Activated CD4-positive, alpha-beta memory T cell treated with anti-CD3 and anti-CD28 coated beads, Interleukin-2, amount 10 ng/mL, durations not matched to agents 7 days and 5 days (primary cell): Measurements from ENCODE around the gene CDH23. TPM values are rescaled to one million over a fixed set of nuclear protein-coding genes. Genes with fewer than 3 reads are reported as not detected.

ENCODE experiments used
- CTCF ChIA-PET: fragments of 350-600 bp; sonication (Branson Sonifier 250); formaldehyde crosslinking; loops from one replicate; lab custom pipeline; 2021; ENCODE audit warnings: antibody characterized with exemption, inconsistent platforms; lab: Charles Lee
- POLR2A ChIA-PET: fragments of 350-600 bp; sonication (Branson Sonifier 250); formaldehyde crosslinking; loops from one replicate; lab custom pipeline; 2021; ENCODE audit warnings: antibody characterized with exemption; lab: Charles Lee
- DNase-seq: peaks from one replicate; pipeline ENCODE4 v3.0.0-alpha.2; 2020
- H3K27ac Mint-ChIP-seq: one replicate; pipeline ENCODE4 v1.8.0; 2021; ENCODE audit warnings: mild to moderate bottlenecking, mixed read lengths
- H3K27me3 Mint-ChIP-seq: one replicate; pipeline ENCODE4 v1.8.0; 2021; ENCODE audit warnings: mixed read lengths
- H3K36me3 Mint-ChIP-seq: one replicate; pipeline ENCODE4 v1.8.0; 2021; ENCODE audit warnings: low read depth, mixed read lengths
- H3K4me1 Mint-ChIP-seq: one replicate; pipeline ENCODE4 v1.8.0; 2021; ENCODE audit warnings: mixed read lengths
- H3K4me3 Mint-ChIP-seq: one replicate; pipeline ENCODE4 v1.8.0; 2021; ENCODE audit warnings: mild to moderate bottlenecking, mixed read lengths
- H3K9me3 Mint-ChIP-seq: one replicate; pipeline ENCODE4 v1.8.0; 2021; ENCODE audit warnings: mixed read lengths
- total RNA-seq, 2 experiments: library from RNA; stranded (reverse); gene quantifications; one replicate each; pipeline ENCODE4 v1.2.3, GENCODE V29; 2021

The CDH23 gene
- total RNA-seq, 2 experiments from 2014 or later, result 1.3 TPM

DNA sequence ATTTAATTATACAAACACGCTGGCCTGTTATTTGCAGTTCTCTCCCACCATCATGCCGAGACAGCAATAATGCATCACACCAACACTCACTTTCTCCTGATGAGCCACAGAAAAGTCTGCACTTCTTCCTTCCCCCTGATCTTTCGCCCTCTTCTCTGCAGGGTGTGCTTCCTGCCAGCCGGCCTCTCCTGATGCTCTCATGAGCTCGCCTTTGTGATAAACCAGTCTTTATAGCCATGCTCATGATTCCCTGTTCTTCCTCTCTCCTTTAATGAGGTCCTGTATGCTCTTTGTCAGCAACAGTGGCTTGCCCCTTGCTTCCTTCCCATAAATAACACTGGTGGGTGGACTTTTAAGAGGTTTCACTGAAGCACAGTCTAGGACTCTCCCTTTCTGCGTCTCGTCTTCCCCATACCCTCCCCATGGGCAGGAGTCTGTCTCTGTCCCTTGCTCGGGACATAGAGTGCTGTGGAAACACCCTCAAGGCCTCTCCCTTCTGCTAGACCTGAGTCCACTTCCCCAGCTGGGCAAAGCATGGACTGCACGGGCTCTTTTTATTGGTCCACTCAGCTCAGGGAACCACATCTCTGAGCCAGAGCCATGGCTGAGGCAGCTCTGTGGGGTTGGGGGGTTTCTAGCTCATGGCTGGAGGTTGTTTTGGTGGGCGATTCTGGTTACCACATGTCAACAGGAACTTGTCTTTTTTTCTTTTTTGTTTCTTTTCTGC is 189.0 kb downstream of the CDH23 start:
- Mint-ChIP-seq H3K27me3 (peaks cover 8% of the 10 kb centered on the region), H3K9me3 (no peaks in the 10 kb centered on the region), H3K4me3 (no peak overlapping the region), H3K27ac (no peak overlapping the region), H3K4me1 (no peaks in the 10 kb centered on the region), H3K36me3 (no peaks in the 10 kb centered on the region)
- POLR2A ChIA-PET, result no interaction called here
- CTCF ChIA-PET, result interaction anchor here (1.0 kb wide), 1 partner anchor 16 kb away, joined by 3 read pairs; no protein-coding TSS in a partner anchor
- DNase-seq, result no peak

DNA sequence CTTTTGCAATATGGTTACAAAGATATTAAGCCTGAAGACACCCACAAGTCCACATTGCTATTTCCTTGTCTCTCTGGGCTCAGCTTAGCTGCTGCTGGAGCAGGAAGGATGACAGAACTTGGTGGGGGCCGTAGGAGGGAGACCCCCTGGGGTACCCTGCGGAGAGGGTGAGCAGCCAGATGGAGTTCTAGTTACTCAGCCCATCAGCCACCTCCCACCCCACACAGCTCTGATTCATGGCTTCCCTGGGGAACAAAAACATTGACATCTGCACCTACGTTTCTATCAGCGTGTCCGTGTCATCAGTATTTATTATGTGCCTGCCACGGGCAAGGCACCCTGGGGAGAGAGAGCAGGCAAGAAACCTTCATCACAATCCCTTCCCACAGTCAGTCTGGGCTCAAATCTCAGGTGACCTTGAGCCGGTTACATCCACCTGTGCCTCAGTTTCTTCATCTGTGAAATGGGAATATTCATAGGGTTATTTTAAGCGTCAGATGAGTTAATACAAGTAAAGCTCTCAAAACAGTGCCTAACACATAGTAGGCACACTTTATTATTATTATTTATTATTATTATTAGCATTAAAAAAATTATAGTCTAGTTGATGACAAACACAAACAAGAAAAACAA is 191.3 kb downstream of the CDH23 start:
- CTCF ChIA-PET, result interaction anchor here (1.1 to 2.7 kb wide), 3 partner anchors 18 to 21 kb away, joined by 3 to 10 read pairs (median 4); no protein-coding TSS in a partner anchor
- H3K36me3 Mint-ChIP-seq, result no peaks in the 10 kb centered on the region
- no peak overlapping the region for H3K4me3 Mint-ChIP-seq
- peaks cover 14% of the 10 kb centered on the region for H3K27me3 Mint-ChIP-seq
- no peak for DNase-seq
- POLR2A ChIA-PET, result no interaction called here
- H3K4me1 Mint-ChIP-seq, result no peaks in the 10 kb centered on the region
- no peaks in the 10 kb centered on the region for H3K9me3 Mint-ChIP-seq
- no peak overlapping the region for H3K27ac Mint-ChIP-seq

DNA sequence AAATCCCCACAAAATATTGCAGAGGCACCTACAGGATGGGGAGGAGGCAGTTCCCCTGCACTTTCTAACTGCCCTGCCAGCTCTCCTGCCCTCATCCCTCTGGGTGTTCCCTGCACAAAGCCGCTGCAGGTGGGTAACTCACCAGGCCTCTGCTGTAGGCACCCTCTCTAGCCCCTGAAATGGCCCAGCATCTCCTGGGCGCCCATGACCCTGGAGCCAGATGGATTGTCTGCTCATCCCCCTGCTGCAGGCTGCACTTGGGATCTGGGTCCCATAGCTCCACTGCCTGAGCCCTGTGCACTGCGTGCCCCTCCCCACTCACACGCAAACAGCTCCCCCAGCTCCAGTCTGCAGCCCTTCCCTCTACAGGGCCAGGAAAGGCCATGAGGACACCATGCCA is 192.0 kb downstream of the CDH23 start:
- ChIA-PET CTCF (interaction anchor here (2.7 kb wide), 1 partner anchor 18 kb away, joined by 10 read pairs; no protein-coding TSS in a partner anchor), POLR2A (no interaction called here)
- peaks cover 17% of the 10 kb centered on the region for H3K27me3 Mint-ChIP-seq
- H3K27ac Mint-ChIP-seq, result no peak overlapping the region
- no peaks in the 10 kb centered on the region for H3K9me3 Mint-ChIP-seq
- H3K4me1 Mint-ChIP-seq, result no peaks in the 10 kb centered on the region
- DNase-seq, result no peak
- no peaks in the 10 kb centered on the region for H3K36me3 Mint-ChIP-seq
- no peak overlapping the region for H3K4me3 Mint-ChIP-seq

DNA sequence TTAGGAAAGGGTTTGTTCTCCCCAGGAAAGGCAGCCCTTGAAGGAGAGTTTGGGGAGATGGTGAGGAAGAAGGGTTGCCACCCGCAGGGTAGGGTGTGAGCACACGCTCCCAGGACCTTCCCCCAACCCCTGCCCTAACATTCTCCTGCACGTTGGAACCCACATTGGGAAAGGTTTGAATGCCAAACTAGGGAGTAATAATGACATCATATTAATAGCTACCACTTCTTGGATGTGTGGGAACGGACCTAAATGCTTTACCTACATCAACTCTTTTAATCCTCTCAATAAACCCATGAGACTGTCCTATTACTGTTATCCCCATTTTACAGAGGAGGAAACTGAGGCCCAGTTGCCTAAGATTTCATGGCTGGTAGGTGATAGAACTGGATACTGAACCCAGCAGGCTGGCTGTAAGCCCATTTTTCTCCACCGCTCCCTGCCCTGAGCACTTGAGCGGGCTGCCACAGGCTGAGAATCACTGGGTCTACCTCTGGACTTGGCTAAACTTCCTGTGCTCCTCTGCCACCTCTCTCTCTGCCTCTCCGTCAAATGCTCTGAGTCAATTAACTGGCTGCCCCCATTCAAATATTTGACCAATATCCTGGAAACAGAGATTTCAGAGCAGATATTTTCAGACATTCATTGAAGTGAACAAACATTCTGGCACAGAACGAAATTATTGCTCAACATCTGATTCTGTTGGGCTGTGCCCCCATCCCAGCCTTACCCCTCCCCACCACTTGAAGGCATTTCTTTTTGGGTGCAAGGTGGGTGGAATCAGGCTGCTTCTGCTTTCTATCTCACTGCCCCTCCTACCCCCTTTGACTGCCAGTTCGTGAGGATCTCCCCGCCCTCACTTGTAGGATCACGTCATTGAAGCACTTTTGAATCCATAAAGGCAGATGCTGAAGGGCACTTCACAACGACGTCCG is 193.2 kb downstream of the CDH23 start:
- Mint-ChIP-seq H3K27me3 (peaks cover 17% of the 10 kb centered on the region), H3K4me3 (no peak overlapping the region), H3K27ac (no peak overlapping the region), H3K9me3 (no peaks in the 10 kb centered on the region), H3K36me3 (no peaks in the 10 kb centered on the region), H3K4me1 (no peaks in the 10 kb centered on the region)
- POLR2A ChIA-PET, result no interaction called here
- CTCF ChIA-PET, result no interaction called here
- no peak for DNase-seq

DNA sequence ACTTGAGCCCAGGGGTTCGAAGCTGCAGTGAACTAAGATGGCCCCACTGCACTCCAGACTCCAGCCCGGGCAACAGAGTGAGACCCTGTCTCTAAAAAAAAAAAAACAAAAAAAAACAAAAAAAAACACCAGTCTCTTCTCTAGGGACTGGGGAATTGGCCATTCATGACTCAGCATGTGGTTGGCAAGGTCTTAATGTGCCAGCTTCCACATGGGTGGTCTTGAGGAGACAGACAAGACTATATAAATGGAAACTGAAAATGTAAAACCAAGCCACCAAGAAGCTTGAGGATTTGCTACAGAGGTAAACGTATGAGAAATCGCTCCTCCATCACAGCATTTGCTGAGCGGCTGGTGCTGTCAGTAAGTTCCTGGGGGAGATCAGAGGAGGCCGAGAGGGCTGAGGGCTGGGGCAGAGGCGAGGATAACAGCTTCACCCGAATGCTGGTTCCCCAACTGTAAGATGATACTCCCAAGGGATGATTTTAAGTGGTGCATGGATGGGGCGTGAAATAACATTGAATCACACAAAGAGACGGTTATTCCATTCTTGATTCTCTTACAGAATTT is 194.1 kb downstream of the CDH23 start:
- CTCF ChIA-PET, result no interaction called here
- POLR2A ChIA-PET, result no interaction called here

DNA sequence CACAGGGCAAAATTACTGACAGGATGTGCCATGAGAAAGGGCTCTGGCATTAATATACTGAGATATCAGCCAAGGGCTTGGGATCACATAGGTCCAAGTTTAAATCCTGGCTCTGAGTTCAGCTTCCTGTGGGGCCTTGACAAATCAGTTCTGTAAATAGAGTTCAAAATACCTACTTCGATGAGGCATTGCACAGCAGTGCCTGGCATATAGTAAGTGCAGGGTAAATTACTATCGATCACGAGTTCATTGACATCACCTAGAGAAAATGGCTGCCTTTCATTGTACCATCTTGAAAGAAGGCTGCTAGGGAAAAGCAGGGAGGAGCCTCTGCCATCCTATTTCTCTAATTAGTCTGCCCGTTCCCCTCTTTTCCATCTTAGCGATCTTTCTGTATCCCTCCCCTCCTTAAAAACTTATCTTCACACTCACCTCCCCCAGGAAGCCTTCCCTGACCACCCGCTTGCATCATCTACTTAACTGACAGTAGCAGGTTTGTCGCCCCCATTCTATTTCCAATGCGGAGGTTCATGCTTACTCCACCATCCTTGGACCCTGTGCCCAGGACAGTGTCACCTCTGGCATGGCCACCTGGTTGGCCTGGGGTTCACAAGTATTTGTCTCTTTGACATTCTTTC is 198.3 kb downstream of the CDH23 start:
- Mint-ChIP-seq H3K4me3 (no peak overlapping the region), H3K27me3 (peaks cover 9% of the 10 kb centered on the region), H3K36me3 (no peaks in the 10 kb centered on the region), H3K27ac (no peak overlapping the region), H3K9me3 (no peaks in the 10 kb centered on the region), H3K4me1 (no peaks in the 10 kb centered on the region)
- ChIA-PET POLR2A (no interaction called here), CTCF (no interaction called here)
- DNase-seq, result no peak

More for the DNA sequence above, 194.1 kb downstream of the CDH23 start:
- H3K27me3 Mint-ChIP-seq, result peaks cover 17% of the 10 kb centered on the region
- H3K4me3 Mint-ChIP-seq, result no peak overlapping the region
- no peaks in the 10 kb centered on the region for H3K9me3 Mint-ChIP-seq
- no peak overlapping the region for H3K27ac Mint-ChIP-seq
- no peak for DNase-seq
- H3K36me3 Mint-ChIP-seq, result no peaks in the 10 kb centered on the region
- no peaks in the 10 kb centered on the region for H3K4me1 Mint-ChIP-seq

DNA sequence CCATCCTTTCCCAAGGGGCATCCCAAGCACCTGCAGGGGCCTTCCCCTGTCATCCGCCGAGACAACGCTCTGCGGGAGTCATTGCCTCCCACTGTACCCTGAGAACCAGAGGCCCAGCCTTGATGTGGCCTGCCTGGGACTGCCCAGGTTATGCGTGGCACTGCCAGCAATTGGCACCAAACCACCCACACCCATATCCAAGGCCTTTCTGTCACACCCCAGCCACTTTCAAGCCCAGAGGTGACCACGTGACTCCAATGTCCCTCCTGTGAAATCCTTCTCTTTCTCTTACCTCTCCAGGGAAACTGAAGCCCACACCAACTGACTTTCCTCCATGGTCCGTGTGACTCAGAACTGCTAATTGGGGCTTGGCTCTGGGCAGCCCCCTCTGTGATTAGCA is 198.9 kb downstream of the CDH23 start:
- CTCF ChIA-PET, result no interaction called here
- no peak for DNase-seq
- Mint-ChIP-seq H3K27ac (no peak overlapping the region), H3K4me1 (peaks cover 1% of the 10 kb centered on the region), H3K27me3 (peaks cover 9% of the 10 kb centered on the region), H3K36me3 (no peaks in the 10 kb centered on the region), H3K9me3 (no peaks in the 10 kb centered on the region), H3K4me3 (no peak overlapping the region)
- POLR2A ChIA-PET, result no interaction called here

DNA sequence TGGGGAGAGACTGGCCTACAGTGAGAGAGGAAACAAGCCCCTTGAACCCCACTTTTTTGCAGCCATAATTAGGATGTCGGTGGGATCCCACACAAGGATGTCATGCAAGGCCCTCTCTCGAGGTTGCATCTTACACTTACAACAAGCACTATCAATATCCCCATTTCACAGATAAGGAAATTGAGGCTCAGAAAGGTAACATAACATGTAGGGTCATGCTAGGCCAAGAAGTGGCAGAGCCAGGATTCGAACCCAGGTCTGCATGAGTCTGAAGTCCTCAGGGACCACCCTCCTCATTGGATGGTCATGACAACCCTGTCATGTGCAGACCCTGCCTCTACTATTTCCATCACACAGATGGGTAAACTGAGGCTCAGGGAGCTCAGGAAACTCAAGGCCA is 199.4 kb downstream of the CDH23 start:
- H3K27ac Mint-ChIP-seq, result no peak overlapping the region
- ChIA-PET CTCF (no interaction called here), POLR2A (no interaction called here)
- no peak for DNase-seq
- H3K4me3 Mint-ChIP-seq, result no peak overlapping the region
- H3K9me3 Mint-ChIP-seq, result no peaks in the 10 kb centered on the region
- H3K4me1 Mint-ChIP-seq, result peaks cover 6% of the 10 kb centered on the region
- H3K36me3 Mint-ChIP-seq, result no peaks in the 10 kb centered on the region
- peaks cover 7% of the 10 kb centered on the region for H3K27me3 Mint-ChIP-seq

DNA sequence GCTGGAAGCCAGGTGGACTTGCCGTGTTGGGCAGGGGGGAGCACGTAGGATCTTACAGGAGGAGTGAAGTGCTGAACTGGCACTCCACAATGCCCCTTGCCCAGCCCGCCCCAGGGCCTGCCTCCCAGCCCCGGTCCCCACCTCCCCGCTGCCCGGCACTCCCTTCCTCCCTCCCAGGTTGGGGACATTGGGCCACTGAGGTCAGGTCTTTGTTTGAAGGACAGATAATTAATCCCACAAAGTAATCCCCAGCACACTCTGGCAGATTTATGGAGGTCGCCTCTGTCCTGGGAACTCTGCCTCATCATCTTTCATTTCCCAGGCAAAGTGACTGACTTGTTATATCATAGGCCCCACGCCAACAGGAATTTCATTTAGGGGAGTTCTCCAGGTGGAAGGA is 200.0 kb downstream of the CDH23 start:
- Mint-ChIP-seq H3K4me1 (peaks cover 7% of the 10 kb centered on the region), H3K4me3 (no peak overlapping the region), H3K36me3 (no peaks in the 10 kb centered on the region), H3K27ac (no peak overlapping the region), H3K27me3 (peaks cover 5% of the 10 kb centered on the region), H3K9me3 (no peaks in the 10 kb centered on the region)
- CTCF ChIA-PET, result no interaction called here
- no peak for DNase-seq
- POLR2A ChIA-PET, result no interaction called here

DNA sequence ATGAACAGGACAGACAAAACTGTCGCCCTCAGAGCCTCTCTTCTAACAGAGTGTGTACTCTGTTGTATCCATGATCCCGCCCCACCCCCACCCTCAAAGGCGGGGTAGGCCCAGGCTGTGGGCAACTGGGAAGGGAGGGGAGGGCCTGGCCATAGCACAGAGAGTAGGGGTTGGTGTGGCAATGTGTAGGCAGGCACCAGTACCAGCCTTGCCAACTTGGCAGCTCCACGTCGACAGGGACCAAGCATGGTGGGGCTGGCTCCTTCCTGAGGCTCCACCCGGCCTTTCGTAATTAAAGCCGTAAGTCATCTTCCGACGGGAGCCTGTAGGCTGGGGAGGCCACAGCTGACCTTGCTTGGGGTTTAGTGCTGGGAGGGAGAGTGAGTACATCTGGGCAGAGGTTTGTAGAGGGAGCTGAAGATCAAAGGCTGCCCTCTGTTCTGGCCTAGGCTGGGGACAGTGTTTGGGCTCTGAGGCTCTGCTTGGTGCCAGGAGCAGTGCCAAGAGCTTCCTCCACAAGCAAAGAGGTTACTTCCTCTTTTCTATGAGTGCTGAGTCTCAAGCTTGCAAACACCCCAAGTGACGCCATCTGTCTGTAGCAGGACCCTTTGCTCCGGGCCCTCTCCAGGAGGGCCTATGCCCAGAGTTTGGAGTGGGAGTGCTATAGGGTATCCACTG is 201.2 kb downstream of the CDH23 start:
- ChIA-PET CTCF (no interaction called here), POLR2A (no interaction called here)
- no peaks in the 10 kb centered on the region for H3K9me3 Mint-ChIP-seq

DNA sequence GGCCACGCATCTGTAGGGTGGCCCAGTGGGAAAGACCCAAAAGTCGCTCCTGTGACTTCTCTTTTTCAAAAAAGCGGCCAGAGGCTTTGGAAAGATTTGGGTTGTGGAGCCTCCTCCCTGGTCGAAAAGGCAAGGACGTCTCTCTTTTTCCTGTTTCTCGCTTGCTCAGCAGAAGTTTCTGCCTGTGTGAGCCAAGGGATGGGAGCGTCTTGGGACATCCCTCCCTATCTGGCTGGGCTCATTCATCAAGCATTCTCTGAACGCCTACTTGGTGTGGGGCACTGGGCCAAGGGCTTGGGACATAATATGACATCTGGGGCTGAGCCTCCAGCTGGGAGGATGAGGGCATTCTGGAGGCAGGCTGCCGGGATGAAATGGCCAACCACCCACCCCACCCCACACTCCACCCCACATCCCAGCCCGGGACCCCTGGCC is 201.9 kb downstream of the CDH23 start:
- H3K27ac Mint-ChIP-seq, result no peak overlapping the region
- no peaks in the 10 kb centered on the region for H3K36me3 Mint-ChIP-seq
- no peaks in the 10 kb centered on the region for H3K9me3 Mint-ChIP-seq
- DNase-seq, result no peak
- CTCF ChIA-PET, result no interaction called here
- no peak overlapping the region for H3K4me3 Mint-ChIP-seq
- peaks cover 7% of the 10 kb centered on the region for H3K4me1 Mint-ChIP-seq
- POLR2A ChIA-PET, result no interaction called here
- H3K27me3 Mint-ChIP-seq, result no peaks in the 10 kb centered on the region

More for the DNA sequence above, 201.2 kb downstream of the CDH23 start:
- H3K27me3 Mint-ChIP-seq, result peaks cover 3% of the 10 kb centered on the region
- DNase-seq, result no peak
- H3K4me3 Mint-ChIP-seq, result no peak overlapping the region
- no peaks in the 10 kb centered on the region for H3K36me3 Mint-ChIP-seq
- H3K4me1 Mint-ChIP-seq, result peaks cover 7% of the 10 kb centered on the region
- no peak overlapping the region for H3K27ac Mint-ChIP-seq

DNA sequence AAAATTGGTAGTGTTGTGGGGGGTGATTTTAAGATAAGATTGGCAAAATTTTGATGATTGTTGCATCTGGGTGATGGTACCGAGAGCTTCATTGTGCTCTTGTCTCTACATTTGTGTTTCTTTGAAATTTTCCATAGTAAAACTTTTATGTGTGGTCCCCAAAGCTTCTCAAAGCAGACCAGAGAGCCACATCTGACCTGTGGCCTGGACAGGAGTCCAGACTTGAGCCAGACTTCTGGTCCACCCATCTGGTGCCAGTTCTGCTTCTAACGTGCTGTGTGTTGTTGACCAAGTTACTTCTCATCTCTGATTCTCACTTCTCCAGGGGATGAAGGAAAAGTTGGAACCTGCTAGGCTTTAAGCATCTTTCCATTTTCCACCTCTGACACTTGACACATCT is 202.8 kb downstream of the CDH23 start:
- no peak for DNase-seq
- no peaks in the 10 kb centered on the region for H3K27me3 Mint-ChIP-seq
- H3K4me1 Mint-ChIP-seq, result peaks cover 7% of the 10 kb centered on the region
- H3K27ac Mint-ChIP-seq, result no peak overlapping the region
- no peak overlapping the region for H3K4me3 Mint-ChIP-seq
- ChIA-PET POLR2A (no interaction called here), CTCF (interaction anchor here (0.8 kb wide), 1 partner anchor 10 kb away, joined by 5 read pairs; no protein-coding TSS in a partner anchor)
- no peaks in the 10 kb centered on the region for H3K9me3 Mint-ChIP-seq
- no peaks in the 10 kb centered on the region for H3K36me3 Mint-ChIP-seq
